CD4-positive, alpha-beta T cell treated with Interleukin-6 at 100 ng/mL for 8 hours (primary cell): ENCODE measurements around the gene LTF.

Experiments used
- DNase-seq: peaks from one replicate; pipeline ENCODE4 v3.0.0-alpha.2; 2020; ENCODE audit warnings: mixed read lengths, low spot score

LTF gene

GRCh38 chr3:46468753-46469600 lies 4.3 kb upstream of the LTF start:
- DNase-seq = no peak

GRCh38 chr3:46467562-46467961 lies 2.9 kb upstream of the LTF start:
- no peak for DNase-seq

GRCh38 chr3:46466871-46467403 lies 2.2 kb upstream of the LTF start:
- no peak for DNase-seq

- DNase-seq = no peak
These were observed 1.6 kb upstream of the LTF start for GRCh38 chr3:46466273-46466672.

- DNase-seq = no peak
These were observed 453 bp upstream of the LTF start for GRCh38 chr3:46465196-46465520.

- DNase-seq = no peak
These were observed 850 bp downstream of the LTF start for GRCh38 chr3:46463868-46464241.

GRCh38 chr3:46463120-46463867 lies 1.4 kb downstream of the LTF start:
- DNase-seq = no peak

GRCh38 chr3:46462511-46462910 lies 2.2 kb downstream of the LTF start:
- DNase-seq = no peak

- DNase-seq = no peak
These were observed 2.6 kb downstream of the LTF start for GRCh38 chr3:46462111-46462510.

- DNase-seq = no peak
These were observed 4.7 kb downstream of the LTF start for GRCh38 chr3:46460051-46460450.

GRCh38 chr3:46456118-46456517 lies 8.6 kb downstream of the LTF start:
- DNase-seq = no peak

- no peak for DNase-seq
These were observed 9.2 kb downstream of the LTF start for GRCh38 chr3:46455231-46456115.

- no peak for DNase-seq
These were observed 10.1 kb downstream of the LTF start for GRCh38 chr3:46454606-46455005.

GRCh38 chr3:46454209-46454595 lies 10.5 kb downstream of the LTF start:
- no peak for DNase-seq

- no peak for DNase-seq
These were observed 11.0 kb downstream of the LTF start for GRCh38 chr3:46453526-46454208.

- DNase-seq = no peak
These were observed 14.8 kb downstream of the LTF start for GRCh38 chr3:46449755-46450552.

- DNase-seq = no peak
These were observed 16.0 kb downstream of the LTF start for GRCh38 chr3:46448721-46449120.

GRCh38 chr3:46447228-46447985 lies 17.3 kb downstream of the LTF start:
- DNase-seq = no peak

GRCh38 chr3:46442576-46443530 lies 21.9 kb downstream of the LTF start:
- DNase-seq = no peak
